GM18520 (cell line): ENCODE results near the gene SEC23IP.
"Not testable (repeated sequence)": the region's sequence is repeated elsewhere in the genome, so short reads cannot be mapped to it uniquely, and the experiment has no call there.

Experiments
- ATAC-seq: cut with Tn5 transposase; IDR thresholded peaks from one replicate; pipeline ENCODE4 v1.9.1; 2021; ENCODE audit not compliant: unreplicated experiment

SEC23IP gene

GRCh38 chr10:119892188-119893065, at the start of gene SEC23IP:
SEC23IP (plus strand) TSS chr10:119892730; CDS start chr10:119892783, 53 bp downstream.
- peak; percentile 99 for ATAC-seq

- ATAC-seq: no peak
Measured at GRCh38 chr10:119845656-119846055, 46.9 kb upstream of the SEC23IP start.

GRCh38 chr10:119849031-119849789, 43.3 kb upstream of the SEC23IP start:
- no peak for ATAC-seq

GRCh38 chr10:119849944-119850343, 42.6 kb upstream of the SEC23IP start:
- ATAC-seq: no peak

GRCh38 chr10:119852277-119852676, 40.3 kb upstream of the SEC23IP start:
- ATAC-seq: no peak

GRCh38 chr10:119852822-119853221, 39.7 kb upstream of the SEC23IP start:
- no peak for ATAC-seq

GRCh38 chr10:119853574-119853973, 39.0 kb upstream of the SEC23IP start:
- ATAC-seq: no peak

- no peak for ATAC-seq
Measured at GRCh38 chr10:119858063-119858462, 34.5 kb upstream of the SEC23IP start.

GRCh38 chr10:119859420-119860258, 32.9 kb upstream of the SEC23IP start:
- no peak for ATAC-seq

GRCh38 chr10:119860866-119861607, 31.5 kb upstream of the SEC23IP start:
- no peak for ATAC-seq

- ATAC-seq: no peak
Measured at GRCh38 chr10:119862524-119862923, 30.0 kb upstream of the SEC23IP start.

GRCh38 chr10:119863951-119864565, 28.5 kb upstream of the SEC23IP start:
- ATAC-seq: no peak

- no peak for ATAC-seq
Measured at GRCh38 chr10:119865699-119866240, 26.8 kb upstream of the SEC23IP start.

- no peak for ATAC-seq
Measured at GRCh38 chr10:119867317-119867716, 25.2 kb upstream of the SEC23IP start.

GRCh38 chr10:119869398-119869797, 23.1 kb upstream of the SEC23IP start:
- ATAC-seq: not testable (repeated sequence)

GRCh38 chr10:119871881-119872609, 20.5 kb upstream of the SEC23IP start:
- peak; percentile 16 for ATAC-seq

GRCh38 chr10:119872610-119872859, 20.0 kb upstream of the SEC23IP start, which contains the start of gene MCMBP:
MCMBP (minus strand) TSS chr10:119872843; CDS start chr10:119872584, 259 bp downstream.
- ATAC-seq: peak; percentile 27

- peak; percentile 89 for ATAC-seq
Measured at GRCh38 chr10:119872860-119873681, 19.5 kb upstream of the SEC23IP start.
